ENCODE data around the gene BACE2. TPM values are rescaled to one million over a fixed set of nuclear protein-coding genes. Genes with fewer than 3 reads are reported as not detected.

The BACE2 gene
- total and polyA plus RNA-seq, 2 donors (not counting 3 experiments of a cell fraction or from before 2014, with no cell fraction given): 113 to 184 TPM

DNA sequence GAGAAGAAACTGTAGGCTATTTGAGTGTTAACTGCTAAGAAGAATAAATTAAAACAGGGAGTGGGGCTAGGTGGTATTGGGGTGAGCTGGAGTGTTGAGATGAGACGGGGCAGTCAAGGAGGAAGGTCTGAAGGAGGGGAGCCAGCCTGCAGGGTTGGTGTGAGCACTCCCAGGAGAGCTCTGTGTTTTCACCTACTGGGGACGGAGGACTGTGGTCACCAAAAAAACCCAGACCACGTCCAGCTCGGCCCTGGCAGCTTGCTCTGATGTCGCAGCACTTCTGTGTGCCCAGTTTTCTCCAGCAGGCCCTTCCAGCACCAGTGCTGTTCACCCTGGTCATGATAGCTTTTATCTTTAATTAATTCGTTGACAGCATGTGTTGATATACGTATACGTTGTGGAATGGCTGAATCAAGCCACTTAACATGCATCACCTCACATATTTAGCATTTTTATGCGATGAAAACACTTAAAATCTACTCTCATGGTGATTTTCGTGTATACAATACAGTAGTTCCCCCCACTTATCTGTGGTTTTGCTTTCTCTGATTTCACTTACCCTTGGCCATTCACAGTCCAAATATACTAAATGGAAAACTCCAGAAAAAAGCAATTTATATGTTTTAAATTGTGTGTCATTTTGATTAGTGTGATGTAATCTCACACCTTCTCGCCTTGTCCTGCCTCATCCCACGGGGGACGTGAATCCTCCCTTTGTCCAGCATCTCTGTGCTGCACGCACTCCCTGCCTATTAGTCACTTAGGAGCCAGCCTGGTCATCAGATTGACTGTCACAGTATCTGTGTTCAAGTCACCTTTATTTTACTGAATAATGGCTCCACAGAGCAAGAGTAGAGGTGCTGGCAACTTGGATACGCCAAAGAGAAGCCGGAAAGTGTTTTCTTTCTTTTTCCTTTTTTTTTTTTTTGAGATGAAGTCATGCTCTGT lies 161.0 kb downstream of the BACE2 start:
- H3K27me3 ChIP-seq (ENCODE audit: control insufficient read depth in 2 of 2, insufficient read depth in 2 of 2, low read length in 2 of 2): no peaks in the 10 kb centered on the region
- ChIA-PET POLR2A (no interaction called here), CTCF (no interaction called here)
- FAIRE-seq (no peak), DNase-seq (ENCODE audit: low read depth, low spot score) (no peak)
- no peak overlapping the region for H3K9ac ChIP-seq (replicated peaks; ENCODE audit: extremely low read depth, insufficient read depth, low read length)
- intact Hi-C loops (cut with micrococcal nuclease) (no loop called here), dilution Hi-C loops (cut with MboI; ENCODE audit: extremely low pct_ligation_motif_present, low sequenced_read_pairs) (no loop called here)
- no peak overlapping the region for H3K4me2 ChIP-seq (ENCODE audit: insufficient read depth, low read length)
- H3K27ac ChIP-seq (ENCODE audit: insufficient read depth, low read depth, low read length): no peak overlapping the region
- H3K4me3 ChIP-seq (replicated peaks in 1 of 3; ENCODE audit: insufficient read depth in 1 of 3, low read depth in 1 of 3, low read length in 3 of 3): no peak overlapping the region
- H3K36me3 ChIP-seq (ENCODE audit: control insufficient read depth in 2 of 2, extremely low read depth in 1 of 2, insufficient read depth in 2 of 2, low read length in 2 of 2): no peaks in the 10 kb centered on the region
- TF ChIP-seq CTCF (IDR thresholded peaks at IDR 0.05; ENCODE audit: extremely low read depth in 1 of 2, insufficient read depth in 1 of 2, low read depth in 1 of 2, low read length in 2 of 2) (no peak), EZH2 (IDR thresholded peaks at IDR 0.05; ENCODE audit: borderline replicate concordance, low read depth, low read length, severe bottlenecking) (no peak), MYC (IDR thresholded peaks at IDR 0.05; ENCODE audit: low read depth, low read length) (no peak), POLR2AphosphoS5 (IDR thresholded peaks at IDR 0.05; ENCODE audit: insufficient read depth, low read depth, low read length) (no peak), FOS (IDR thresholded peaks at IDR 0.05; ENCODE audit: borderline replicate concordance, insufficient read depth, low read length) (no peak), GATA2 (IDR thresholded peaks at IDR 0.05; ENCODE audit: insufficient read depth, insufficient read length, low read depth, low read length) (no peak)
- H3K9me3 ChIP-seq (replicated peaks; ENCODE audit: control insufficient read depth, insufficient read depth, low read length): no peaks in the 10 kb centered on the region
- no peak overlapping the region for H2AFZ ChIP-seq (ENCODE audit: low read depth, low read length)
- no peaks in the 10 kb centered on the region for H3K4me1 ChIP-seq (ENCODE audit: control insufficient read depth, extremely low read depth, insufficient read depth, low read length)
- no peaks in the 10 kb centered on the region for H3K9me1 ChIP-seq (replicated peaks; ENCODE audit: control insufficient read depth, extremely low read depth, insufficient read depth, low read length)
- H3K79me2 ChIP-seq (ENCODE audit: control insufficient read depth, insufficient read depth, low read length): no peaks in the 10 kb centered on the region
- no peaks in the 10 kb centered on the region for H4K20me1 ChIP-seq (replicated peaks; ENCODE audit: control insufficient read depth, extremely low read depth, insufficient read depth, low read length)
- BruUV-seq (replicated peaks): no TSS peak

Small RNAs within 50 kb of the gene (microRNA-seq; reads per million reads assigned to microRNA genes)
- gene MIR3197 (ENCODE audit: borderline number of aligned reads, borderline replicate concordance): 1.2 reads per million

Small RNAs within 50 kb of the gene (small RNA-seq; reads per million reads assigned to genes)
- gene MIR3197 (ENCODE audit: insufficient read depth, insufficient read length, low read depth, low replicate concordance): not detected

Other genes starting within 250 kb of the BACE2 start
- not detected in 2 replicates for gene FAM3B, start 148.6 kb downstream of the BACE2 start, total RNA-seq
- not detected in 2 replicates for gene FAM3B, start 148.6 kb downstream of the BACE2 start, polyA plus RNA-seq
- not detected in 2 replicates for gene MX2, start 193.9 kb downstream of the BACE2 start, total RNA-seq
- gene MX2, start 193.9 kb downstream of the BACE2 start, polyA plus RNA-seq: 0.01 and 0.10 TPM in 2 replicates